Esophagus squamous epithelium (tissue), 5 donors: Measurements from ENCODE around the gene TPGS1. TPM values are rescaled to one million over a fixed set of nuclear protein-coding genes. Genes with fewer than 3 reads are reported as not detected.

Experiments used
- DNase-seq: peaks from one replicate; lab custom pipeline; 2025; lab: John Stamatoyannopoulos, UW
- H3K27ac ChIP-seq, 4 donors: fragments of 200-600 bp; sonication (generic); one replicate each; pipeline ENCODE4 v1.5.1; 2016 to 2019; ENCODE audit warnings: mild to moderate bottlenecking in 1 of 4
- H3K27me3 ChIP-seq, 4 donors: fragments of 200-600 bp; sonication (generic); 1 replicate in 3 of 4; 2 replicates in 1 of 4; pipeline versions ENCODE4 v1.5.1 to v1.6.0; 2017 to 2021; ENCODE audit warnings: antibody characterized with exemption in 1 of 4
- H3K36me3 ChIP-seq, 3 donors: fragments of 200-600 bp; sonication (generic); one replicate each; pipeline ENCODE4 v1.5.1; 2016 to 2019
- H3K4me1 ChIP-seq, 3 donors: fragments of 200-600 bp; sonication (generic); one replicate each; pipeline ENCODE4 v1.5.1; 2017 to 2019
- H3K4me3 ChIP-seq, 4 donors: fragments of 200-600 bp; sonication (generic); 1 replicate in 3 of 4; 2 replicates in 1 of 4; pipeline ENCODE4 v1.5.1; 2016 to 2019; ENCODE audit warnings: mild to moderate bottlenecking in 2 of 4, moderate library complexity in 1 of 4
- H3K9me3 ChIP-seq, 3 donors: fragments of 200-600 bp; sonication (generic); one replicate each; pipeline ENCODE4 v1.5.1; 2016 to 2019
- POLR2A ChIP-seq, 4 donors: fragments of 450-650 bp; IDR thresholded peaks; one replicate each; pipeline ENCODE4 v1.6.1; 2017; ENCODE audit warnings: antibody characterized with exemption in 4 of 4, mild to moderate bottlenecking in 4 of 4, moderate library complexity in 3 of 4
- WGBS, 2 donors: methylation state at CpG; one replicate each; pipeline ENCODE4 v1.1.5; 2018; 5-methylcytosine and 5-hydroxymethylcytosine counted together
- intact Hi-C: fragments of 100-400 bp; cut with DNase I; formaldehyde crosslinking; loops from one replicate; pipeline ENCODE4 v1.15.0; 2022
- total RNA-seq, 4 donors: library from RNA; depleted of rRNA; stranded (reverse); fragments of >200 nt; gene quantifications; one replicate each; pipeline ENCODE4 v1.1.0, GENCODE V29; 2016
- TF ChIP-seq, protein P1 (sequence below), 6 experiments: fragments of 450-650 bp in 4 of 6; fragments of 200-600 bp in 2 of 6; sonication (generic) in 2 of 6; IDR thresholded peaks; one replicate each; pipeline ENCODE4 v1.5.1; 2016 to 2019; ENCODE audit warnings: antibody characterized with exemption in 6 of 6, mild to moderate bottlenecking in 4 of 6, moderate library complexity in 4 of 6
- donor health status: DM: yes; HTN: yes; CAD: no.

Gene TPGS1
- total RNA-seq, 4 donors from 2014 or later = 29.3 to 46.7 (median 35.6) TPM

GRCh38 chr19:522726-523125 lies 15.4 kb downstream of the TPGS1 start:
- Histone ChIP-seq H3K27ac (no peak overlapping the region), H3K4me1 (peaks cover 0 to 8% (median 5%) of the 10 kb centered on the region in 3 donors), H3K4me3 (no peak overlapping the region), H3K36me3 (peaks cover 0 to 7% (median 0%) of the 10 kb centered on the region in 3 donors), H3K9me3 (no peaks in the 10 kb centered on the region), H3K27me3 (peaks cover 0 to 23% (median 1%) of the 10 kb centered on the region in 4 donors)
- TF ChIP-seq POLR2A (IDR thresholded peaks at IDR 0.05) = no peak
- TF ChIP-seq, protein P1, sequence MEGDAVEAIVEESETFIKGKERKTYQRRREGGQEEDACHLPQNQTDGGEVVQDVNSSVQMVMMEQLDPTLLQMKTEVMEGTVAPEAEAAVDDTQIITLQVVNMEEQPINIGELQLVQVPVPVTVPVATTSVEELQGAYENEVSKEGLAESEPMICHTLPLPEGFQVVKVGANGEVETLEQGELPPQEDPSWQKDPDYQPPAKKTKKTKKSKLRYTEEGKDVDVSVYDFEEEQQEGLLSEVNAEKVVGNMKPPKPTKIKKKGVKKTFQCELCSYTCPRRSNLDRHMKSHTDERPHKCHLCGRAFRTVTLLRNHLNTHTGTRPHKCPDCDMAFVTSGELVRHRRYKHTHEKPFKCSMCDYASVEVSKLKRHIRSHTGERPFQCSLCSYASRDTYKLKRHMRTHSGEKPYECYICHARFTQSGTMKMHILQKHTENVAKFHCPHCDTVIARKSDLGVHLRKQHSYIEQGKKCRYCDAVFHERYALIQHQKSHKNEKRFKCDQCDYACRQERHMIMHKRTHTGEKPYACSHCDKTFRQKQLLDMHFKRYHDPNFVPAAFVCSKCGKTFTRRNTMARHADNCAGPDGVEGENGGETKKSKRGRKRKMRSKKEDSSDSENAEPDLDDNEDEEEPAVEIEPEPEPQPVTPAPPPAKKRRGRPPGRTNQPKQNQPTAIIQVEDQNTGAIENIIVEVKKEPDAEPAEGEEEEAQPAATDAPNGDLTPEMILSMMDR (IDR thresholded peaks at IDR 0.05) = no peak
- 91 to 98% methylated on average over 9 to 11 of the region's 12 CpGs for WGBS, 2 donors
- no peak for DNase-seq
- intact Hi-C loops = no loop called here

DNA sequence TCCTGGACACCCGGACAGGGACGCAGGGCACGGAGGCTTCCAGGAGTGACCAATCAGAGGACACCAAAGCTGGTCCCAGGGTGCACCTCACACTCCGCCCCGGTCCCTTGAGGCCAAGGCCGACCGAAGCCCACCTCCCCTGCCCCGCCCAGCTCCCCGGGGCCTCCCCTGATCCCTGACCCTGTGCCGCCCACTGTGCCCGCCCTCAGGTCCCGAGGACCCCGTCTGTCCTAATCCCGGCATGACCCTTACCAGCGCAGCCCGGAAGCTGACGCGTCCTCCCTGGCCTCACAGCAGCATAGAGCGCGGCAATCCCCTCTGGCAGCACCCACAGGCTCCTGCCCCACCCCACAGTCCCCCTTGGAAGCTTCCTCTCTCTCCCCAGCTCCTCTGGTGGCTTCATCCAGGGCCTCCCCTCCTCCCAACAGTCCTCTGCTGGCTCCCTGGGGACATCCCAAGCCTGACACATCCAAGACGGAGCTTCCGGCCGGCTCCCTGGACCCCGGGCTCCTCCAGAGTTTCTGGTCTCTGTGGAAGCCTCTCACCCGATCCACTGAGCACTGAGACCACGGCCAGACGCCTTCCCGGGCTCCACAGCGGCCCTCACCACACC lies 16.9 kb downstream of the TPGS1 start:
- DNase-seq = no peak
- 54 to 57% methylated on average over 4 to 14 of the region's 29 CpGs for WGBS, 2 donors
- H3K27ac ChIP-seq = no peak overlapping the region
- H3K27me3 ChIP-seq = peaks cover 0 to 23% (median 1%) of the 10 kb centered on the region in 4 donors
- peaks cover 0 to 7% (median 0%) of the 10 kb centered on the region in 3 donors for H3K36me3 ChIP-seq
- H3K4me3 ChIP-seq = no peak overlapping the region
- TF ChIP-seq, protein P1 (IDR thresholded peaks at IDR 0.05) = no peak
- no peak for TF ChIP-seq POLR2A (IDR thresholded peaks at IDR 0.05)
- H3K4me1 ChIP-seq = peaks cover 0 to 2% (median 0%) of the 10 kb centered on the region in 3 donors
- intact Hi-C loops = no loop called here
- H3K9me3 ChIP-seq = no peaks in the 10 kb centered on the region

- TF ChIP-seq, protein P1 (IDR thresholded peaks at IDR 0.05) = no peak
- intact Hi-C loops = no loop called here
- no peak for DNase-seq
- no peak overlapping the region for H3K4me3 ChIP-seq
- H3K9me3 ChIP-seq = no peaks in the 10 kb centered on the region
- H3K36me3 ChIP-seq = peaks cover 0 to 2% (median 0%) of the 10 kb centered on the region in 3 donors
- 49 to 67% methylated on average over 4 to 7 of the region's 18 CpGs for WGBS, 2 donors
- no peaks in the 10 kb centered on the region for H3K4me1 ChIP-seq
- H3K27me3 ChIP-seq = peaks cover 0 to 23% (median 1%) of the 10 kb centered on the region in 4 donors
- H3K27ac ChIP-seq = no peak overlapping the region
Measured at GRCh38 chr19:525029-525428, 17.7 kb downstream of the TPGS1 start.

DNA sequence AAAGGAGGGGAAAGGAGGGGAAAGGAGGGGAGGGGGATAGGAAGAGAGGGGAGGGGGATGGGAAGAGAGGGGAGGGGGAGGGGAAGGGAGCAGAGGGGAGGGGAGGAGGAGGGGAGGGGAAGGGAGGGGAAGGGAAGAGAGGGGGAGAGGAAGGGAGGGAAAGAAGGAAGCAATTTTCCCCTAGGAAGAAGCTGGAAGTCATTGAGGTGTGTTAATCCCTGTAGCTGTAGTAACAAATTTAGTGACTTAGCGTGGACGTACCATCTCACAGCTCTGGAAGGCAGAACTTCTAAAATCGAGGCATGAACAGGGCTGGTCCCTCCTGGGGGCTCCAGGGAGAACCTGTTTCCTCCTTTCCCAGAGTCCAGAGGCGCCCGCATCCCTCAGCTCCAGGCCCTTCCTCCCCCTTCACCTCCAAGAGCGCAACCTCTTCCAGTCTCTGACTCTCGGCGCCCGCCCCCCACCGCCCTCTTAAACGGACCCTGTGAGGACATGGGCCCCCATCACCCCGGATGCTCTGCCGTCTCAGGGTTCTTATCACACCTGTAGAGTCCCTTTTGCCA lies 18.6 kb downstream of the TPGS1 start:
- Histone ChIP-seq H3K4me3 (no peak overlapping the region), H3K4me1 (peaks cover 0 to 7% (median 0%) of the 10 kb centered on the region in 3 donors), H3K9me3 (no peaks in the 10 kb centered on the region), H3K27me3 (peaks cover 0 to 23% (median 1%) of the 10 kb centered on the region in 4 donors), H3K36me3 (no peaks in the 10 kb centered on the region), H3K27ac (no peak overlapping the region)
- WGBS, 2 donors = 35 to 41% methylated on average over 10 to 13 of the region's 13 CpGs
- no peak for DNase-seq
- no peak for TF ChIP-seq POLR2A (IDR thresholded peaks at IDR 0.05)
- TF ChIP-seq, protein P1 (IDR thresholded peaks at IDR 0.05) = no peak
- intact Hi-C loops = no loop called here
